ENCODE results near the gene HTR3E.
A peak's percentile ranks its signal among the peaks of the same experiment; 100 is the strongest.
"Not testable (repeated sequence)": the region's sequence is repeated elsewhere in the genome, so short reads cannot be mapped to it uniquely, and the experiment has no call there.

The HTR3E gene

DNA sequence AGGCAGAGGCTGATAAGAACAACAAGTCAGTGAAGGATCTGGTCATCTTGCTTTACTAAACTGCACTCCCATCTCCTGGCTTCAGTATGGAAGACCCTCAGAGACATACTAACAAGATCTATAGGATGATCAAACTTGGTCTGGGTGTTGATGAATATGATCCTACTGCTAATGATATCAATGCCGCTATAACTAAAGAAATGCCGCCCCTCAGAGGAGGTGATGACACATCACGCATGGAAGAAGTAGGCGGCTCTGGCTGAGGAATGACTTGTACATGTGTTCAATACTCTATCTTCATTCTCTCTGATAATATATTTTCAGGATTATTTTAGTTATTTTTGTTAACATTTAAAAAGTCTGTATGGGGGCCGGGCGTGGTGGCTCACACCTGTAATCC is 20.8 kb downstream of the HTR3E start:
- ATAC-seq: no peak

DNA sequence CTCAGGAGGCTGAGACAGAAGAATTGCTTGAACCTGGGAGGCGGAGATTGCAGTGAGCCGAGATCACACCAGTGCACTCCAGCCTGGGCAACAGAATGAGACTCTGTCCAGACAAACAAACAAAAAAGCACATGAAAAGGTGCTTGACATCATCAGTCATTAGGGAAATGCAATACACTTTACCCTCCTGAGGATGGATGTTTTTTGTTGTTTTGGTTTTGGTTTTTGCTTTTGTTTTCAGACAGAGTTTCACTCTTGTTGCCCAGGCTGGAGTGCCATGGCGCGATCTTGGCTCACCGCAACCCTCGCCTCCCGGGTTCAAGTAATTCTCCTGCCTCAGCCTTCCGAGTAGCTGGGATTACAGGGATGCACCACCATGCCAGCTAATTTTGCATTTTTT is 24.2 kb downstream of the HTR3E start:
- ATAC-seq: not testable (repeated sequence)

DNA sequence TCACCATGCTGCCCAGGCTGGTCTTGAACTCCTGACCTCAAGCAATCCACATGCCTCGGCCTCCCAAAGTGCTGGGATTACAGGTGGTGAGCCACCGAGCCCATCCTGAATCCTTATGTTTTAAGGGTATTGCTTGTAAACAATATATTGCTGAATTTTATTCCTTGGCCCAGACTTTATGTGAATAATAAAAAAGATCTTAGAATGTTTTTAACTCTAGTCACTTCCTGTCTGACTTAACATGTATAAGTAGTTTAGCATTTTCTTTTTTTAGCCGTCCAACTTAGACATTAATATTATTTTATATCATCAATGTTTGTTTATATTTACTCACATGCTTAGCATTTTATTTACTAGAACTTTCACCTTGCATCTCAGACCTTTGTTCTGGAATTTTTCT is 29.1 kb downstream of the HTR3E start:
- no peak for ATAC-seq

DNA sequence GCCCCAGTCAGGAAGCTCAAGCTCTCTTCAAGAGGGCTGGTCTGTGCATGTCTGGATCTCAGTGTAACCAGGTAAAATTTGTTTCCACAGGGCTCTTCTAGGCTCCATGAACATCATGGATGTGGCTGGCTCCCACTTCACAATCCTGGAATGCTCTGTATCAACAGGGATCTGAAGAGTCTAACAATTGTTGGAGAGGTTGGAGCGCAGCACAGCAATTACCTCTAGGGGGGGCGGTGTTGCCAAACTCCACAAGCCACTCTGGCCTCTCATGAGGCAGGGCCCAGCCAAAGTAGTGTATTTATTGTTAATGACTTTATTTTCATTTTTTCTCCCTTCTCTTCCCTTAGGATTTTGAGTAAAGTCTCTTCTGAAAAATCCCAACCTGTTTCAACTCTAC is 32.1 kb downstream of the HTR3E start:
- no peak for ATAC-seq

DNA sequence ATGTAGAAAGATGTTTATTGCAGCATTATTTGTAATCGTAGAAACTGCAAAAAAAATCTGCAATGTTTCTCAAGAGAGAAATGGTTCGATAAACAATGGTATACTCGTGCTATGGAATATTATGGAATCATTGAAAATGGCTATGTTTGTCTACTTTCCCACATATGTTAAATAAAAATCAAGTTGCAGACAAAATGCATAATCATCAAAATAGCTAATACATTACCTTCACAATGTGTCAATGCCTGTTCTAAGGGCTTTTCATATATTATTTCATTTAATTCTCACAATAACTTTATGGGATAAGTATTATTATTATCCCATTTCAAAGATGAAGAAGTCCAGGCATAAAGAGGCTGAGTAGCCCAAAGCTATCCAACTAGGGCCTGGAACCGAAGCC is 36.1 kb downstream of the HTR3E start:
- no peak for ATAC-seq

DNA sequence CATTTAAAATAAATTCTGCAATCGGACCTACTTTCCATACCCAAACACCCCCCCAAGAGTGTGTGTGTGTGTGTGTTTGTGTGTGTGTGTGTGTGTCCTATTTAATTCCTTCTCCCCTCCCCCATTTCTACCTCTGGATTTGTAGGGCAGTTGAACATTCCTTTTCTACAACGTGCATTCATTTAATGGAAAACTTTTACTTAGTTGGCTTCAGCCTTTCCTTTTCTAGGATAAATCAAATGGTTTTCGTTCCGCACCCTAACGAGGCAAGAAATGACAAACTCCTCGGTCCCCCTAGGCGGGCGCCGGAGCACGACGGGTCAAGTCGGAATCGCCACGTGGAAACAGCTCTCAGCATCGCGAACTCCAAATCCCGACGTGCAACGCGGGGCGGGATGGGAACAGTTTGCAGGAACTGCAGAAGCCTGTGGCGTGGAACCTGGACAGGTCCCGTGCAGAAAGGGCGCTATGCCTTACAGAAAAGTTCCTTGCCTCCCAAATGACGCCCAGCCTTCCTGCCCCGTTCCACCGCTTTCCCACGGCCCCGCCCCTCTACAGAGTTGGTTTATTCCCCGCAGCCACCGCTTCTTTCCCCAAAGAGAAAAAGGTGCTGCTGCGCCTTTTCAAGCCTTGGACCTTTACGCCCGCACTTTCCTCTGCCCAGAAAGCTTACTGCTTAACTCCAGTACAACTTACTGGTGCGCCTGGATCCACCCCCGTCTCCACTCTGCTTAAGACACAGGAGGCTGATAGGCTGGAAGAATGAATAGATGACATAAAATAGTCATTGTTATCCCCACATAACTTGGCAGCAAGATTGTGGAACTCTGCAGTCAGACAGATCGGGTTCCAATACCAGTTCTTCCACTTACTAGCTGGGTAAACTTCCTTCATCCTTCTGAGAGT is 37.2 kb downstream of the HTR3E start:
- peak; percentile 27 for ATAC-seq

DNA sequence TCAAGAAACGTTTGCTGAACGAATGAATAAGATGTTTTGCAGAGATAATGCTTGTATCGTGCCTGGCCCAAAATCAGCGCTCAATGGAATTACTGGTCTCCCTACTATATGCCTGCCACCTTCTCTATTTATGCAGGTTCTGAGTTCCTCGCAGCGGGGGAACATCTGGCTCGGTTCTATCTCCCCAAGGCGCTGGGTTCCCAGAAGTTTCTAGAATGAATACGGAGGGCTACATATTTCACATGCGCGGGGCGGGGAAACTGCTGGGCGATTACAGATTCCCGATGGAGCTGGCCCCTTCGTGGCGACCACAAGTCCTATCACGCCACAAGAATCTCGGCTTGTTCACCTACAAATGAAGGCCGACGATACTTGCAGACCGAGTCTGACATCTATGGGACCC is 37.9 kb downstream of the HTR3E start:
- ATAC-seq: peak; percentile 23 to 28

DNA sequence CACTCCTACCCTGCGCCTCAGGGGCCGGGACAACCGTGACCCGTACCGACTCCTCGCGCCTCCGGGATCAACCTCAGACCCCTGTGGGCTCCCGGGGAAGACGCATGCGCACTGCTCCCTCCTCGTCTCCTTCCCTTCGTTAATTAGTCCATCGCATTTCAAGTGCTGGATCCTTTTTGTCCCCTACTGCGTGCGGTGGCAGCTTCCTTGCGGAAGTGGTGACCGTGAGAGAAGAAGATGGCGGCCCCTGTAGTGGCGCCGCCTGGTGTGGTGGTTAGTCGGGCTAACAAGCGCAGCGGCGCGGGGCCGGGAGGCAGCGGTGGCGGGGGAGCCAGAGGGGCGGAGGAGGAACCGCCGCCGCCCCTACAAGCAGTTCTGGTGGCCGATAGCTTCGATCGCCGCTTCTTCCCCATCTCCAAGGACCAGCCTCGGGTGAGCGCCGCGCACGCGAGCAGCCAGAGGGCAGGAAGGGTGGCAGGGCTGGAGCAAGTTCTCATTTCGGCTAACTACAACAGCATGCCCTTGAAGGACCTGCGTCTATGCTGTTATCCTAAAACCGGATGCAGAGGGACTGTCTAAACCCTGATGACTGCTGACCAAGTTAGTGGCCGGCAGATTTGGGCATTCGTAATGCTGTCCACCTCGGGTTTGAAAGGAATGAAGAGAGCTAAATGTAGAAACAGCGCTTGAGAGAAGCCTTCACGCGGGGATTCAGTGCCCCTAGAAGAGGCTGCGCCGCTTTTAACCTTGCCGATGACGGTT is 38.5 kb downstream of the HTR3E start, which contains the start of gene EIF2B5:
EIF2B5 (plus strand) TSS at position 210 of the 762 bp plus-strand sequence; CDS start at position 238, 28 bp downstream.
- peak; percentile 87 to 88 for ATAC-seq

DNA sequence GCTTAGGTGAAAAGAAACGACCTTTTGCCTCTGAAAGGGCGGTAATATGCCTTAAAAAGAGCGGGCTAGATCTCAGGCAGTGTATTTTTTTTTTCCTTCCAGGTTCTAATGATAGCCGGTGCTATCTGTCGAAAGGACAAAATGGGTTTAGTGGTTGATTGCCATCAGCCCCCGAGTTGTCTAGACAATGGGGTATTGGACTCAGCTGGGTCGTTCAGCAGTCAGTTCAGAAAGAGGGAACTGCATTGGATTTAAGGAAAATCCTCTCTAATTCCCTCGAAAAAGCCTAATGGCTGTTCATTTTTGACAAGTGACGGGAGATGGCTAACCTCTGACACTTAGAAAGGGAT is 39.0 kb downstream of the HTR3E start:
- no peak for ATAC-seq

DNA sequence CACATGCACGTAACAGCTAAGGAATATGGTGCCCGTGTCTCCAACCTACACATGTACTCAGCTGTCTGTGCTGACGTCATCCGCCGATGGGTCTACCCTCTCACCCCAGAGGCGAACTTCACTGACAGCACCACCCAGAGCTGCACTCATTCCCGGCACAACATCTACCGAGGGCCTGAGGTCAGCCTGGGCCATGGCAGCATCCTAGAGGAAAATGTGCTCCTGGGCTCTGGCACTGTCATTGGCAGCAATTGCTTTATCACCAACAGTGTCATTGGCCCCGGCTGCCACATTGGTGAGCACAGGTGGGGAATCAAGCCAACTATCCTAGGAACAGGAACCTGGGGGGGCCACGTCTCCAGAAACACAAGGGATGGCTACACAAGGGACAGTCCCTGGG is 43.6 kb downstream of the HTR3E start:
- no peak for ATAC-seq

DNA sequence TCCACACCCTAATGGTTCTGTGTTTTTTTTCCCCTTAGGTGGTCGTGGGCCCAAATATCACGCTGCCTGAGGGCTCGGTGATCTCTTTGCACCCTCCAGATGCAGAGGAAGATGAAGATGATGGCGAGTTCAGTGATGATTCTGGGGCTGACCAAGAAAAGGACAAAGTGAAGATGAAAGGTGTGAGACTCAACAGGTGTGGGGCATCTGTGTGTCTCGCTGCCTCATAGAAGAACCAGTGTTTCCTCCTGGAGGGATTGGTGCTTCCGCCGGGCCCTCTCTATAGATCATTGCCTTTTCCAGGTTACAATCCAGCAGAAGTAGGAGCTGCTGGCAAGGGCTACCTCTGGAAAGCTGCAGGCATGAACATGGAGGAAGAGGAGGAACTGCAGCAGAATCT is 45.3 kb downstream of the HTR3E start:
- ATAC-seq: no peak

DNA sequence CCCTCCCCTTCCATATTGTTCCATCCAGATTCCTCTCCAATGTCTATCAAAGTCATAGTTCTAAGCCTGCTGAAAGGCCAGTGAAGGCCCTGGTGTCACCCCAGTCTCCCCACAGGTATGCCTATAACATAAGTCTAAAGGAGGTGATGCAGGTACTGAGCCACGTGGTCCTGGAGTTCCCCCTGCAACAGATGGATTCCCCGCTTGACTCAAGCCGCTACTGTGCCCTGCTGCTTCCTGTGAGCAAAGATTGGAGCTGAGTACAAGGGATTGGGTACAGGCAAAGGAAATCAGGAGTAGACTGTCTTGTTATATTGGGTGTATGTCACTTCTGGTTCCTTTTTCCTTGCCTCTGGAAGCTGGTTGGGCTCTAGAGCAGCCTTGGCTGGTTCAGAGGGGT is 46.5 kb downstream of the HTR3E start:
- ATAC-seq: peak; percentile 48 to 62

DNA sequence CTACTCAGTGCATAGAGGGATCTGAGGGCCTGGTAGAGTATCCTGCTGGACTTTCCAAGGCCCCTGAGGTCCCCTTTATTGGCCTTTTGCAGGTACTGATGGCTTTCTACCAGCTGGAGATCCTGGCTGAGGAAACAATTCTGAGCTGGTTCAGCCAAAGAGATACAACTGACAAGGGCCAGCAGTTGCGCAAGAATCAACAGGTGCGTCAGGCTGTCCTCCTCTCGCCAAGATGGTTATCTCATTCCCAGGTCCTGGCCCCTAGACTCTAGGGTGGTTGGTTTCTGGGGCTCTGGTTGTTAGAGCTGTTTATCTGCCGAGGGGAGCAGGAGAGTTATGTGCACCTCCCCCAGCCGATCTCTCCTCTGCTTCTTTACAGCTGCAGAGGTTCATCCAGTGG is 47.6 kb downstream of the HTR3E start:
- no peak for ATAC-seq

DNA sequence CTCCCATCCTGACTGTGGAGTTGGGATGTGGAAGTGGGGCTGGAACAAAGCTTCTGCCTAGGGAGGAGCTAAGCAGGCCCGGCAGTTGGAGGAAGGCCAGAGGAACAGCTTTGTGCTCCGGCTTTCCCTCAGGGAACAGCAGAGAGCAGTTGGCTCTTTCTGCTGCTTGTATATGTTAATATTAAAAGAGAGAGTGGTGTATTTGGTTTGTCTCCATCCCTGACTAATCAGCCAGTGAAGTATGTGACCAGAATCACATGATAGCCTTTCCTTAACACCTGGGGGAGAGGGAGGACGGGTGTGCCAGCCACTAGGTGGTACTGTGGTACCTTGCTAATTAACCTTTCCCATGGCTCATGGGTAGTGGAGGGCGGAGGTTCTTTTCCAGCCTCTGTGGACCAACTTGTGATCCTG is 48.3 kb downstream of the HTR3E start:
- peak; percentile 68 to 75 for ATAC-seq

DNA sequence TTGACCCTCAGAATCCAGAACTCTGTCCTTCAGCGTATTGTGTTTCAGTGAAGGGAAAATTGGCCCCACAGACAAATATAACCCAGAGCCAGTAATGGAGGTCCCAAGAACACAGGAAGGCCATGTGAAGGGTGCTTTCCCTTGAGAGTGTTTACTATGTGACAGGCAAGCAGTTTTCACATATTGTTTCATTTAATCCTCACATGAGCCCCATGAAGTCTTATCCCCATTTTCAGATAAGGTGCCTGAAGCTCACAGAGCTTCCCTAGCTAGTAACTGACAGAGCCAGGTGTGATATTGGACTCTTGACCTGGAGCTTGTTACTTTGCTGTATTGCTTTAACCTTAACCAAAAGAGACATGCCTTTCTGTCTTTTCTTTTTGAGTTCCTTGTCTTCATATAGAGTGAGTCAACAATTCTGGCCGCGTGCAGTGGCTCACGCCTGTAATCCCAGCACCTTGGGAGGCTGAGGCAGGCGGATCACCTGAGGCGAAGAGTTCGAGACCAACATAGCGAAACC is 48.9 kb downstream of the HTR3E start:
- no peak for ATAC-seq

DNA sequence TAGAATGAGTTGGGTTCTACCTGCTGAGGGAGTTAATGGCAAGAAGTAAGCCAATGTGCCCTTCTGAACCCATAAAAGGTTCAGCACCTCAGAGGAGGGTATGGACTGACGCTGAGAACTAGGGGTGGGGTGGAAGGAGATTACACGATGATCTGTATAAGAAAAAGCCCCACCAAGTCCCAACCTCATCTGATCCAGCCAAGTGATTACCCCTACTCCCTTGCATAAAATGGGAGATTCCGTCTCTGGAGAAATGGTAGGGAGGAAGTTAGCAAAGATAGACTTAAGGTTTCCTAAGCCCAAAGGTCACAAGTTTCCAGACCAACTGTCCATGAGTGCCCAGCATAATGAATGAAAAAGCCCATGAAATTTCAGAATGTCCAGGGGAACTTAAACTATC is 51.2 kb downstream of the HTR3E start:
- ATAC-seq: no peak

DNA sequence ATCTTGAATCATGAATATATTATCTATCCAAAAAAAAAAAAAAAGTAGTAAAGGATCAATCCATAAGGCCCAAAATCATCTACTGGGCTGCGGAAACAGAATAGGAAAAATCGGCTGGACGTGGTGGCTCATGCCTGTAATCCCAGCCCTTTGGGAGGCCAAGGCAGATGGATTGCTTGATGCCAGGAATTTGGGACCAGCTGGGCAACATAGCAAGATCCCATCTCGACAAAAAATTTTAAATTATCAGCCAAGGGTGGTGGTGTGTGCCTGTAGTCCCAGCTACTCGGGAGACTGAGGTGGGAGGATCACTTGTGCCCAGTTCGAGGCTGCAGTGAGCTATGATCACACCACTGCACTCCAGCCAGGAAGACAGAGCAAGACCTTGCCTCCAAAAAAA is 52.3 kb downstream of the HTR3E start:
- no peak for ATAC-seq

DNA sequence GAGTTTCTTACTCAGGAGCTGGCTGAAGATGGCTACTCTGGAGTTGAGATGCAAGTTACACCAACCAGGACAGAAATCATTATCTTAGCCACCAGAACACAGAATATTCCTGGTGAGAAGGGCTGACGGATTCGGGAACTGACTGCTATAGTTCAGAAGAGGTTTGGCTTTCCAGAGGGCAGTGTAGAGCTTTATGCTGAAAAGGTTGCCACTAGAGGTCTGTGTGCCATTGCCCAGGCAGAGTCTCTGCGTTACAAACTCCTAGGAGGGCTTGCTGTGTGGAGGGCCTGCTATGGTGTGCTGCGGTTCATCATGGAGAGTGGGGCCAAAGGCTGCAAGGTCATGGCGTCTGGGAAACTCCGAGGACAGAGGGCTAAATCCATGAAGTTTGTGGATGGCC is 52.9 kb downstream of the HTR3E start:
- ATAC-seq: not testable (repeated sequence)

DNA sequence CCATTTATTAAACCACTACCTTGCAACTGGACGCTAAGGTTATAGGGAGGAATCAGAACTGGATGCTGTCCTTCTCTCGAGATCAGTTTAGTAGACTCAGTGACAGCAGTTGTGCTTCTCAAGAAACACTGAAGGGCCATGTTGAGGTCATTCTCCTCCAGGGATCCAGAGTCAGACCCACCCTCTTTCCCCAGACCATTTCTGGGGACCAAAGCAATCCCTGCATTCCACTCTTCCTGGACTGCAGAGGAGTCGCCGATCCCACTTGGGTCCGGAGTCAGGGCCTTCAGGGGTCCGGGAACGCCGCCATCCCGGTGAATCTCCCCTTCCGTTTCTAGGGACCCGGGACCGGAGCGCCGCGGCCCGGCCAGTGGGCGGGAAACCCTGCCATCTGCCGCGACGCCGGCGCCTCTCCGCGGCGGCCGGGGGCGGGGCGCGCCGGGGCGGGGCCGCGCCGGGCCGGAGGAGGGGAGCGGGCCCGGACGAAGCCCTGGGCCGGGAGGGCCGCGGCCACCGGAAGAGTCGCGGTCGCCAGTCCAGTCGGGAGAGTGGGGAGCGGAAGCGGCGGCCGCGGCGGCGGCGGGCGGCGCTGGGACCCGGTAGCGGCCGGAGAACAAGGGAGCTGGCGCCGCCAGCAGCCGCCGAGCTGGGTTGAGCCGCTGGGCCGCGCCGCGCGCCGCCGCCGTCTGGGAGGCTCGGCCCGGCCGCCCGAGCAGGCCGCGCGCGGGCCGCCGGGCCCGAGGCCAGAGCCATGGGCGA is 58.2 kb downstream of the HTR3E start, which contains the start of gene DVL3:
DVL3 (plus strand) TSS at position 493 of the 759 bp plus-strand sequence; CDS start at position 752, 259 bp downstream.
- ATAC-seq: peak; percentile 68 to 75

DNA sequence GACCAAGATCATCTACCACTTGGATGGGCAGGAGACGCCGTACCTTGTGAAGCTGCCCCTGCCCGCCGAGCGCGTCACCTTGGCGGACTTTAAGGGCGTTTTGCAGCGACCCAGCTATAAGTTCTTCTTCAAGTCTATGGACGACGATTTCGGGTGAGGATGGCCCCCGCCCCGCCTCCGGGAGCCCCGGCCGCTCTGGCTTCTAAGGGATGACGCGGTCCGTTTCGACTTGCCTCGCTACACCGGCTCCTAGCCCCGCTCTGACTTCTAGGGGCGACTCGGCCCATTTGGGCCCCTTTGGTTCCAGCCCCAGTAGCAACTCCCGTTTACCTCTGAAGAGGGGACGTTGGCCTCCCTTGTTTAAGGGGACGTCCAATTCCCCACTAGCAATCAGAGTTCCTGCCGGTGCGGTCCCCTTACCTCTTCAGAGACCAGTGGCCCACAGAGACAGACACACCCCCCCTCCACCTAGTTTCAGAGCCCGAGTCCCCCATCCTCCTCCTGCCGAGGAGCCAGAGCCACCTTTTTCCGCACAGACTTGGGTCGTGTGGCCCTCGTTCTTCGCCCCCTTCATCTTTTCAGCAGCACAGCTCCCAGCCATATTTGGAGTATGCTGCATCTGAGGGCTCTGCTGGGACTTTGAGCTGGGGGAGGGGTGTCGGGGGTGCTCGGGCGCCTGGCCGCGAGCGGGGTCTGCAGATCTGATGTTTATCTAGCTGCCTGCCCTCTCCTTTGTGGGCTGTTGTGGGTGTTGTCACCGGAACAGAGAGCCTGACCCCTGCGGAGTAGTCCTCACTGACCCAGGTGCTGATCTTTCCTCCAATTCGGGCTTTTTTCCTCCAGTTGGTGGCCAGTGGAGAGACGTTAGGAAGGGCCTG is 59.0 kb downstream of the HTR3E start:
- ATAC-seq: peak; percentile 60 to 67

DNA sequence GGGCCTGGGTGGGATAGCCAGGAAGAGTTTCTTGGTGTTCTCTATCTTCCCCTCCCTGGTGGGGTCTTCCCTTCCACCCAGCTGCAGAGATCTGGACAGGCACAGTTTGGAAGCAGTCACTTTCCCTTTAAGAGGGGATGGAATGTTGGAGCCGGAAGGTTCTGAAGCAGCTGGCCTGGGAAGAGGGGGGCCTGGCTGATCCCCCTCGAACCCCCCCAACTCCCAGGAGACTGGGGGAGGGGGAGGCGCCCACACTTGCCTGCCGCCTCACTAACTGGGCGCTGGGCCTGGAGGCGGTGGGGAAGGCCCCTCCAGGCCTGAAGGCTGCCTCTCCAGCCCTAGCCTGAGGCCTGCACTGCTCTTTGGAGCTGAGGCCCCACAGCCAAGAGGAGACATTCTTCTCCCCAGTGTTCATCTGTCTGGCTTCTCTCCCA is 59.7 kb downstream of the HTR3E start:
- ATAC-seq: no peak
